ENCODE results near the gene AFP. TPM values are rescaled to one million over a fixed set of nuclear protein-coding genes. Genes with fewer than 3 reads are reported as not detected.

Gene AFP
- total RNA-seq, 1 experiment from 2014 or later, result 0.92 TPM

DNA sequence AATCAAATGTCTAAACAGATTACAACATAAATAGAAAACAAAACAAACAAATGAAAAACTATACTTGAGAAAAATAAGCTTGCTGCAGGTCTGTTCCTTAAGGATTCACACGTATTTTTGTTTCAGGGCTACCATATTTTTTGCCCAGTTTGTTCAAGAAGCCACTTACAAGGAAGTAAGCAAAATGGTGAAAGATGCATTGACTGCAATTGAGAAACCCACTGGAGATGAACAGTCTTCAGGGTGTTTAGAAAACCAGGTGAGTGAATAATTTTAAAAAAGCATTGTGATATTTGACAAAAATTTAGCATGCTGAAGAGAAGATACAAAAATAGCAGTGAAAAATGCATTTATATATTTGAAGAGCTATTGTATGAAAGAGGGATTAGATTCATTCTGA lies 2.0 kb downstream of the AFP start:
- TF ChIP-seq, protein P1, sequence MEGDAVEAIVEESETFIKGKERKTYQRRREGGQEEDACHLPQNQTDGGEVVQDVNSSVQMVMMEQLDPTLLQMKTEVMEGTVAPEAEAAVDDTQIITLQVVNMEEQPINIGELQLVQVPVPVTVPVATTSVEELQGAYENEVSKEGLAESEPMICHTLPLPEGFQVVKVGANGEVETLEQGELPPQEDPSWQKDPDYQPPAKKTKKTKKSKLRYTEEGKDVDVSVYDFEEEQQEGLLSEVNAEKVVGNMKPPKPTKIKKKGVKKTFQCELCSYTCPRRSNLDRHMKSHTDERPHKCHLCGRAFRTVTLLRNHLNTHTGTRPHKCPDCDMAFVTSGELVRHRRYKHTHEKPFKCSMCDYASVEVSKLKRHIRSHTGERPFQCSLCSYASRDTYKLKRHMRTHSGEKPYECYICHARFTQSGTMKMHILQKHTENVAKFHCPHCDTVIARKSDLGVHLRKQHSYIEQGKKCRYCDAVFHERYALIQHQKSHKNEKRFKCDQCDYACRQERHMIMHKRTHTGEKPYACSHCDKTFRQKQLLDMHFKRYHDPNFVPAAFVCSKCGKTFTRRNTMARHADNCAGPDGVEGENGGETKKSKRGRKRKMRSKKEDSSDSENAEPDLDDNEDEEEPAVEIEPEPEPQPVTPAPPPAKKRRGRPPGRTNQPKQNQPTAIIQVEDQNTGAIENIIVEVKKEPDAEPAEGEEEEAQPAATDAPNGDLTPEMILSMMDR (conservative IDR thresholded peaks at IDR 0.05), result no peak
- no peak for TF ChIP-seq EZH2 (IDR thresholded peaks at IDR 0.05; ENCODE audit: low read depth)
- H3K27ac ChIP-seq, result no peak overlapping the region
- H3K4me2 ChIP-seq, result no peak overlapping the region
- DNase-seq, result no peak
- H4K20me1 ChIP-seq (ENCODE audit: insufficient read depth), result no peaks in the 10 kb centered on the region
- CTCF ChIA-PET, result no interaction called here
- H3K9me3 ChIP-seq (ENCODE audit: insufficient read depth, low read depth), result no peaks in the 10 kb centered on the region; the same call in 1 of the 2 replicates
- no peaks in the 10 kb centered on the region; the same call in 1 of the 2 replicates for H3K9me2 ChIP-seq (ENCODE audit: insufficient read depth)
- no peaks in the 10 kb centered on the region for H3K4me1 ChIP-seq (replicated peaks; ENCODE audit: insufficient read depth)
- H3K79me2 ChIP-seq (ENCODE audit: low read depth), result no peaks in the 10 kb centered on the region
- no peak overlapping the region for H3K4me3 ChIP-seq
- H3K27me3 ChIP-seq (ENCODE audit: insufficient read depth, low read depth), result no peaks in the 10 kb centered on the region
- no peaks in the 10 kb centered on the region for H3K36me3 ChIP-seq (ENCODE audit: low read depth)
- POLR2A ChIA-PET (ENCODE audit: unreplicated experiment), result interaction anchor here (0.6 kb wide), 1 partner anchor 719 kb away, joined by 3 read pairs; no protein-coding TSS in a partner anchor
- intact Hi-C loops (cut with micrococcal nuclease; ENCODE audit: unreplicated experiment), result no loop called here
- BruUV-seq (replicated peaks), result no TSS peak
- H3F3A ChIP-seq (ENCODE audit: insufficient read depth, low read depth), result no peaks in the 10 kb centered on the region
- no peak overlapping the region for H2AFZ ChIP-seq

DNA sequence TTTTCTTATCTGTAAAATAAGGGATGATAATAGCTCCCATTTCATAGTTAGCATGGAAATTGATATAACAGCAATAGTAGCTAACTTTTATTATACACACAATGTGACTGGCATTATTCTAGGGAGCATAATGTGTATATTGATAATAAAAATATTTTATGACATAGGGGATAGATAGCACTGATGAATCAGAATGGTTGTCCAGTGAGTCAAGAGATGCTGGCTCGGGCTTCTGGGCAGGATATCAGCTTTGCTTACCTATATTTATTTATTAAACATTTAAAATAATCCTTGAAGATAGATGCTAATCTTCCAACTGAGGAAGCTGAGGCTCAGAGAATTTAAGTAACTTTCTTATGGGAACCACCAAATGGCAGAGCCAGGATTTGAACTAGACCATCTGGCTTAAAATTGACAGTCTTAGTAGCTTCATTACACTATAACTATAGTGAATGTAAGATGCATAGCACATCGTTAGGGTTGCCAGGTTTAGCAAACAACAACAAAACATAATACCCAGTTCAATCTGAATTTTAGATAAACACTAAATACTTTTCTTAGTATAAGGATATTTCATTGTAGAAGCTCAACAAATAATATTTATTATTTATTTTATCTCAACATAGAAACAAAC lies 2.7 kb downstream of the AFP start:
- Histone ChIP-seq H3K9me2 (ENCODE audit: insufficient read depth) (no peaks in the 10 kb centered on the region; the same call in 1 of the 2 replicates), H3K79me2 (ENCODE audit: low read depth) (no peaks in the 10 kb centered on the region), H2AFZ (no peak overlapping the region), H3F3A (ENCODE audit: insufficient read depth, low read depth) (no peaks in the 10 kb centered on the region), H3K4me1 (replicated peaks; ENCODE audit: insufficient read depth) (no peaks in the 10 kb centered on the region), H3K27me3 (ENCODE audit: insufficient read depth, low read depth) (no peaks in the 10 kb centered on the region), H3K36me3 (ENCODE audit: low read depth) (no peaks in the 10 kb centered on the region), H3K4me3 (no peak overlapping the region), H3K27ac (no peak overlapping the region), H4K20me1 (ENCODE audit: insufficient read depth) (no peaks in the 10 kb centered on the region), H3K4me2 (no peak overlapping the region), H3K9me3 (ENCODE audit: insufficient read depth, low read depth) (no peaks in the 10 kb centered on the region; the same call in 1 of the 2 replicates)
- intact Hi-C loops (cut with micrococcal nuclease; ENCODE audit: unreplicated experiment), result no loop called here
- CTCF ChIA-PET, result no interaction called here
- no TSS peak for BruUV-seq (replicated peaks)
- POLR2A ChIA-PET (ENCODE audit: unreplicated experiment), result interaction anchor here (0.6 kb wide), 1 partner anchor 718 kb away, joined by 3 read pairs; no protein-coding TSS in a partner anchor
- TF ChIP-seq, protein P1 (conservative IDR thresholded peaks at IDR 0.05), result no peak
- no peak for TF ChIP-seq EZH2 (IDR thresholded peaks at IDR 0.05; ENCODE audit: low read depth)
- DNase-seq, result no peak

DNA sequence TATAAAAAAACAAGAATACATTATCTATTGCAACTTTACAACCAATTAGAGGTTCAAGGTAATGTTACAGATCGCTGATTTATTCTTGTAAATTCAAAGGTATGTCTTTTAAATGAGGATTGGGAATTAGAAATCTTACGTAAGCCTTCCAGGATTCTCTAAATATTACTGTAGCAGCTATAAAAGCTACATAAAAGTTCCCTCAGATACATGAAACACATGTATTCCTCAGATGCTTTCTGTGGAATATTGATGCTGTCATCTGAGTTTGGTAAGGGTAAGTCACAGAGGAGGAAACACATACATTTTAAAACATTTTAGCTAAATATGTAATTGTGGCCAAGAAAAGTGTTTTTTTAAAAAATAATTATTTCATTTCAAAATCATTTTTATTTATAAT lies 3.4 kb downstream of the AFP start:
- H3K79me2 ChIP-seq (ENCODE audit: low read depth), result no peaks in the 10 kb centered on the region
- no peaks in the 10 kb centered on the region for H3F3A ChIP-seq (ENCODE audit: insufficient read depth, low read depth)
- TF ChIP-seq EZH2 (IDR thresholded peaks at IDR 0.05; ENCODE audit: low read depth), result no peak
- TF ChIP-seq, protein P1 (conservative IDR thresholded peaks at IDR 0.05), result no peak
- intact Hi-C loops (cut with micrococcal nuclease; ENCODE audit: unreplicated experiment), result no loop called here
- H3K4me3 ChIP-seq, result no peak overlapping the region
- no peaks in the 10 kb centered on the region for H4K20me1 ChIP-seq (ENCODE audit: insufficient read depth)
- no peak for DNase-seq
- no peaks in the 10 kb centered on the region; the same call in 1 of the 2 replicates for H3K9me3 ChIP-seq (ENCODE audit: insufficient read depth, low read depth)
- POLR2A ChIA-PET (ENCODE audit: unreplicated experiment), result no interaction called here
- no peaks in the 10 kb centered on the region; the same call in 1 of the 2 replicates for H3K9me2 ChIP-seq (ENCODE audit: insufficient read depth)
- CTCF ChIA-PET, result no interaction called here
- no peak overlapping the region for H3K4me2 ChIP-seq
- H3K27ac ChIP-seq, result no peak overlapping the region
- H3K36me3 ChIP-seq (ENCODE audit: low read depth), result no peaks in the 10 kb centered on the region
- no TSS peak for BruUV-seq (replicated peaks)
- no peaks in the 10 kb centered on the region for H3K4me1 ChIP-seq (replicated peaks; ENCODE audit: insufficient read depth)
- no peak overlapping the region for H2AFZ ChIP-seq
- H3K27me3 ChIP-seq (ENCODE audit: insufficient read depth, low read depth), result no peaks in the 10 kb centered on the region

All from PC-9 (cell line).